ENCODE results near the gene DSE. TPM values are rescaled to one million over a fixed set of nuclear protein-coding genes. Genes with fewer than 3 reads are reported as not detected.

Gene DSE
- total RNA-seq, 1 donor from 2014 or later = 2.7 TPM

DNA sequence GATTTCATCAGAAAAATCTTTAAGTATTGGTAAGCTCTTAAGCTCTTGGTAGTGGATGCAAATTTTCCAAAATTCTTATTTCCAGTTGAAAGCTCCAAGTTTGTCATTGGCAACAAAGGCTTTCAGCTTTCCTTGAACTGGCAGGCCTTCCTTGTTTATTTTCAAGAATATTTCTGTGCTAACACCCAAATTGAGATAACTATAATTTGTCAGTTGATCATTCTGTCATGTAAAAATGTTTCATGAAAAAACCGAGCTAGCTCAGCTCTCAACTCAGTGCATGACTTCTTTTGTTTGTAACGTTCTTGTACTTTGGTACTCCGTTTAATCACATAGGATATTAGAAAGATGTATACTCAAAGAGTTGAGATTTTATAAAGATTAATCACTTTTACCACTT lies 51.5 kb downstream of the DSE start:
- no peak for DNase-seq
- H3K27me3 Mint-ChIP-seq = no peaks in the 10 kb centered on the region
- H3K4me3 Mint-ChIP-seq = no peak overlapping the region
- H3K27ac Mint-ChIP-seq = no peak overlapping the region
- H3K4me1 Mint-ChIP-seq = peaks cover 2% of the 10 kb centered on the region
- no peaks in the 10 kb centered on the region for H3K9me3 Mint-ChIP-seq
- intact Hi-C loops (cut with micrococcal nuclease) = no loop called here
- no peaks in the 10 kb centered on the region for H3K36me3 Mint-ChIP-seq (ENCODE audit: low read depth)

DNA sequence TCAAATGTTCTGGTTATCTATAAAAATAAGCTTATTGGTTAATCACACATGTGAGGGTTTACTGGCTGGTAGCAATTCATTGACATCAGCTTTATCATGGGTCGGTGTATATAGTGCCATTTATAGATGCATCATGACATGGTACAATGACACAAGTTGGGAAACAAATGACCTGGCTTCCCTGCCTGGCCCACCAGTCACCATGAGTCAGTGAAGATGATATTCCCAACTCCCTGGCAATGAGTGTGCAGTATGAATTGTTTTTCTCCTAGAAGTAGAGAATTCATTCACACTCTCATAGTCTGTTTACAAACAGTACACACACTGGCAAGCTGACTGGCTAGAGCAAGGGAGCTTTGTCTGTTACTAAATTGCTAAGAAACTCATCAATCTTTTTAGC lies 53.3 kb downstream of the DSE start:
- Mint-ChIP-seq H3K4me1 (no peaks in the 10 kb centered on the region), H3K4me3 (no peak overlapping the region), H3K27ac (no peak overlapping the region), H3K27me3 (no peaks in the 10 kb centered on the region), H3K9me3 (no peaks in the 10 kb centered on the region), H3K36me3 (ENCODE audit: low read depth) (no peaks in the 10 kb centered on the region)
- intact Hi-C loops (cut with micrococcal nuclease) = no loop called here
- DNase-seq = no peak

DNA sequence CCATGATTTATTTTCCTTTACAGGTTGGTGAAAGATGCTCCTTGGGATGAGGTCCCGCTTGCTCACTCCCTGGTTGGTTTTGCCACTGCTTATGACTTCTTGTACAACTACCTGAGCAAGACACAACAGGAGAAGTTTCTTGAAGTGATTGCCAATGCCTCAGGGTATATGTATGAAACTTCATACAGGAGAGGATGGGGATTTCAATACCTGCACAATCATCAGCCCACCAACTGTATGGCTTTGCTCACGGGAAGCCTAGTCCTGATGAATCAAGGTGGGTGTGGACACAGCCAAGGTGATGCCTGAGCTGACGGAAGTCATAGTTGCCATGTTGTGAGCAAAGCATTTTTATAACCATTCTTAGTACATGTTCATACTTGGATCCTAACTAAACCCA lies 55.8 kb downstream of the DSE start:
- peaks cover 1% of the 10 kb centered on the region for H3K27me3 Mint-ChIP-seq
- no peaks in the 10 kb centered on the region for H3K9me3 Mint-ChIP-seq
- intact Hi-C loops (cut with micrococcal nuclease) = no loop called here
- no peak overlapping the region for H3K27ac Mint-ChIP-seq
- H3K36me3 Mint-ChIP-seq (ENCODE audit: low read depth) = no peaks in the 10 kb centered on the region
- DNase-seq = no peak
- H3K4me3 Mint-ChIP-seq = no peak overlapping the region
- no peaks in the 10 kb centered on the region for H3K4me1 Mint-ChIP-seq

DNA sequence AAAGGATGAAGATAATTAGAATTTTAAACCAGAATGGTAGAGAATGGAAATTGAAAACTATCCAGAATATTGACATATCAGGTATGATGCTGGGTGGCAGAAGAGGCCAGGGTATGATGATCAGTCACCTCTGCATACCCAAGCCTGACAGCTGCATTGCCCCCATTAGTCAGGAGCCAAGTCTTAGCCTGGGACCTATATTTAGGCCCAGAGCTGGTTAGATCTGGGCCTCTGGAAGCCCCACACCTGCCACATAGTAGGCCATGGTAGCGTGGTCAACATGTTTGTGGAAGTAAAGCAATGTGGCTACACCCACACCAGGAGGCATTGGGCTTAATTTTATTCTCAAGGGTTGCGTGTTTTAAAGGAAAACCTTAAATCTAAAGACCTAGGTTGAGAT lies 58.4 kb downstream of the DSE start:
- Mint-ChIP-seq H3K27me3 (peaks cover 3% of the 10 kb centered on the region), H3K4me1 (no peaks in the 10 kb centered on the region), H3K27ac (no peak overlapping the region), H3K9me3 (no peaks in the 10 kb centered on the region), H3K4me3 (no peak overlapping the region), H3K36me3 (ENCODE audit: low read depth) (no peaks in the 10 kb centered on the region)
- no peak for DNase-seq
- intact Hi-C loops (cut with micrococcal nuclease) = no loop called here

DNA sequence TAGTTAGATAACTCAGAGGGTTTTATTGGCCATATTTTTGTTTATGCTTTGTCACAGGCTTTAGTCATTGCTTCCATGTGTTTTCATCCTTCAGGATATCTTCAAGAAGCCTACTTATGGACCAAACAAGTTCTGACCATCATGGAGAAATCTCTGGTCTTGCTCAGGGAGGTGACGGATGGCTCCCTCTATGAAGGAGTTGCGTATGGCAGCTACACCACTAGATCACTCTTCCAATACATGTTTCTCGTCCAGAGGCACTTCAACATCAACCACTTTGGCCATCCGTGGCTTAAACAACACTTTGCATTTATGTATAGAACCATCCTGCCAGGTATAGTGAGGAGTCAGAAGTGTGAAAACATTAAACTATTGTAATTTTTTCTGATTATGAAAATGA lies 60.1 kb downstream of the DSE start:
- no peaks in the 10 kb centered on the region for H3K4me1 Mint-ChIP-seq
- no peak overlapping the region for H3K27ac Mint-ChIP-seq
- H3K36me3 Mint-ChIP-seq (ENCODE audit: low read depth) = no peaks in the 10 kb centered on the region
- no peaks in the 10 kb centered on the region for H3K9me3 Mint-ChIP-seq
- peaks cover 6% of the 10 kb centered on the region for H3K27me3 Mint-ChIP-seq
- intact Hi-C loops (cut with micrococcal nuclease) = no loop called here
- DNase-seq = no peak
- no peak overlapping the region for H3K4me3 Mint-ChIP-seq

DNA sequence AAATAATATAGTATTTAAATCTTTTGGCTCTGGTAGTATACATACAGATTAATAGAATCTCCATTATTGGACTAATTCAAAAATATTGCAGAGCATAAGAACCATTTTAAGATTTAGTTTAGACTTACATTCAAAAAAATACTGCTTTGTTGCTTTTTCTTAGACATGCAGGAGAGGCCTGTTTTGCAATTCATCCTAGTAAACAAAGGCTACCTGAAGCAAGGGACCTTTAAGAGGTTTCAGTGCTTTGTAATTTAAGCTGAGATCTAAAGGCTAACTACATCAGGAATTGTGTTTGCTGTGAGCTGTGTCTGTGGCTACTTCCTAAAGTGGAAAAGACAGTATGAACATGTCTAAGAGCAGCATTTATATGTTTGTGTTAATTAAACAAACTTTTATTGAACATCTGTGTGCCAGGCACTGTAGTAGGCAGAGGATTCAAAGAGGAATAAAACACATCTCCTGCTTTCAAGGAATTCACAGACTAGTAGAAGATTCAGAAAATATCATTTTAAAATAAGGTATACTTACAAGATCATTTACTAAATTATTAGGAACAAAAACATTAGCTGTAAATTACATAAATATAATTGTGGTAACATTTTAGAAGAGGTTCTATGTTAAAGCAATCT lies 61.3 kb downstream of the DSE start:
- intact Hi-C loops (cut with micrococcal nuclease) = no loop called here
- Mint-ChIP-seq H3K4me1 (no peaks in the 10 kb centered on the region), H3K27ac (no peak overlapping the region), H3K36me3 (ENCODE audit: low read depth) (no peaks in the 10 kb centered on the region), H3K4me3 (no peak overlapping the region), H3K9me3 (no peaks in the 10 kb centered on the region), H3K27me3 (peaks cover 7% of the 10 kb centered on the region)
- DNase-seq = no peak

DNA sequence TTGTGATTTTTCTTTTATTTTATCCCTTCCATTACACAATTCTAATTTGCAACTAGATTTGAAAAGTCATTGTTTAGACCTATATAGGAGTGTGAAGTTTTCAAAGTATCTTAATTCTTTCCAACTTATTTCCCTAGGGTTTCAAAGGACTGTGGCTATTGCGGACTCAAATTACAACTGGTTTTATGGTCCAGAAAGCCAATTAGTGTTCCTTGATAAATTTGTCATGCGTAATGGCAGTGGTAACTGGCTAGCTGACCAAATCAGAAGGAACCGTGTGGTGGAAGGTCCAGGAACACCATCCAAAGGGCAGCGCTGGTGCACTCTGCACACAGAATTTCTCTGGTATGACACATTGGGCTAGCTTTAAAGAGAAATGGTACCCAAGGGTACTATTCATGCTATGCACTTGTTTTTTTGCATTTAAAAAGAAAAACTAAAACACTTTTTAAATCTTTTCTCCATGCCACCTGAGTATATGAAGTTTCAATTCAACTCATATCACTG lies 62.5 kb downstream of the DSE start:
- peaks cover 11% of the 10 kb centered on the region for H3K27me3 Mint-ChIP-seq
- H3K27ac Mint-ChIP-seq = no peak overlapping the region
- H3K9me3 Mint-ChIP-seq = no peaks in the 10 kb centered on the region
- H3K4me1 Mint-ChIP-seq = no peaks in the 10 kb centered on the region
- H3K36me3 Mint-ChIP-seq (ENCODE audit: low read depth) = no peaks in the 10 kb centered on the region
- DNase-seq = no peak
- H3K4me3 Mint-ChIP-seq = no peak overlapping the region
- intact Hi-C loops (cut with micrococcal nuclease) = no loop called here

DNA sequence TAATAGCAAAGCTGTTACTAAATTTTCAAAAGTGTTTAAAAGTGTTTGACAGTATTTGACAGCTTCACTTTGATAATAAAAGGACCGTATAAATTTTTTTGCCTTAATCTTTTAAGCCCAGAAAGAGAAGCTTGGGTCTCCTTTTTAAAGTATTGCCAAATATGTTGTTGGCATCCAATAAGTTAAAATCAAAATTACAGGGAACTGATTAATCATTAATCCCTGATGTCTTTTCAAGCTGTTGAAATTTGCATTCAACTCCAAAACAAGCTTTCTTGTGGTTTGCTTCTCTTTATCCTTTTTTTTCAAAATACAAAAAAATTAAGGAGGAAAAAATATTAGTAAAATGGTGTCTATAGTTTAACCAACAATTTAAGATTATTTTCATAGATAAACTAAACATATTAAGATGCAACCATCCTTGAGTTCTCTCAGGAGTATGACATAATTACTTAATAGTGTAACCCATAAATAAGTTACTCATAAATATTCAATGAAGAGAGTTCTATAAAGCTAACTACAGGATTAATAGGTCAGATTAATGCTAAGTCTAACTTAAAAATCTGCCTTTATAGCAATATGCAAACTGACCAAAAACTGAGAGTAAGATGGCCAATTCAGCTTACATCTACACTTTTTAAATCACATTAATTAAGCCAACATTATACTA lies 63.4 kb downstream of the DSE start:
- Mint-ChIP-seq H3K4me3 (no peak overlapping the region), H3K9me3 (no peaks in the 10 kb centered on the region), H3K36me3 (ENCODE audit: low read depth) (no peaks in the 10 kb centered on the region), H3K27me3 (peaks cover 17% of the 10 kb centered on the region), H3K27ac (no peak overlapping the region), H3K4me1 (no peaks in the 10 kb centered on the region)
- intact Hi-C loops (cut with micrococcal nuclease) = no loop called here
- DNase-seq = no peak

DNA sequence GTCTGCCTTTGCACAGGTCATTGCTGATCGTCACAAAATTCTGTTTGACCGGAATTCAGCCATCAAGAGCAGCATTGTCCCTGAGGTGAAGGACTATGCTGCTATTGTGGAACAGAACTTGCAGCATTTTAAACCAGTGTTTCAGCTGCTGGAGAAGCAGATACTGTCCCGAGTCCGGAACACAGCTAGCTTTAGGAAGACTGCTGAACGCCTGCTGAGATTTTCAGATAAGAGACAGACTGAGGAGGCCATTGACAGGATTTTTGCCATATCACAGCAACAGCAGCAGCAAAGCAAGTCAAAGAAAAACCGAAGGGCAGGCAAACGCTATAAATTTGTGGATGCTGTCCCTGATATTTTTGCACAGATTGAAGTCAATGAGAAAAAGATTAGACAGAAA lies 65.8 kb downstream of the DSE start:
- intact Hi-C loops (cut with micrococcal nuclease) = no loop called here
- Mint-ChIP-seq H3K4me1 (no peaks in the 10 kb centered on the region), H3K4me3 (no peak overlapping the region), H3K9me3 (no peaks in the 10 kb centered on the region), H3K27me3 (peaks cover 30% of the 10 kb centered on the region), H3K36me3 (ENCODE audit: low read depth) (no peaks in the 10 kb centered on the region), H3K27ac (no peak overlapping the region)
- DNase-seq = no peak

DNA sequence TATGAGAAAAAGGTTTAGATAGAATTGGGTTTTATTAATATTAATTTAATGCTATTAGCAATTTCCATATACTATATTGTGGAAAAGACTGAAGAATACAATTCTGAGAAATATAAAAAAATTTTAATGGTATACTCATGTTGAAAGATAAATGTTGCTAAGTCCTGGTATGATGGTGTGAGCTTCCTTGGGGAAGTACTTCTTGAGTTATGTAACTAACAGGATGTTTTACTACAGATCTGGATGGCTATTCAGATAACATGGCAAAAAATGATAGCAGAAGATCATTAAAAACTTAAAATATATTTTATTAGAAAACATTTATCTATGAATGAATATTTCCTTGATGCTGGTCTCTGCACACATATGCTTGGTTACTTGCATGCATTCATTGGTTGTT lies 66.9 kb downstream of the DSE start:
- Mint-ChIP-seq H3K9me3 (no peaks in the 10 kb centered on the region), H3K27ac (no peak overlapping the region), H3K36me3 (ENCODE audit: low read depth) (no peaks in the 10 kb centered on the region), H3K4me1 (no peaks in the 10 kb centered on the region), H3K27me3 (peaks cover 41% of the 10 kb centered on the region), H3K4me3 (no peak overlapping the region)
- DNase-seq = no peak
- intact Hi-C loops (cut with micrococcal nuclease) = no loop called here

DNA sequence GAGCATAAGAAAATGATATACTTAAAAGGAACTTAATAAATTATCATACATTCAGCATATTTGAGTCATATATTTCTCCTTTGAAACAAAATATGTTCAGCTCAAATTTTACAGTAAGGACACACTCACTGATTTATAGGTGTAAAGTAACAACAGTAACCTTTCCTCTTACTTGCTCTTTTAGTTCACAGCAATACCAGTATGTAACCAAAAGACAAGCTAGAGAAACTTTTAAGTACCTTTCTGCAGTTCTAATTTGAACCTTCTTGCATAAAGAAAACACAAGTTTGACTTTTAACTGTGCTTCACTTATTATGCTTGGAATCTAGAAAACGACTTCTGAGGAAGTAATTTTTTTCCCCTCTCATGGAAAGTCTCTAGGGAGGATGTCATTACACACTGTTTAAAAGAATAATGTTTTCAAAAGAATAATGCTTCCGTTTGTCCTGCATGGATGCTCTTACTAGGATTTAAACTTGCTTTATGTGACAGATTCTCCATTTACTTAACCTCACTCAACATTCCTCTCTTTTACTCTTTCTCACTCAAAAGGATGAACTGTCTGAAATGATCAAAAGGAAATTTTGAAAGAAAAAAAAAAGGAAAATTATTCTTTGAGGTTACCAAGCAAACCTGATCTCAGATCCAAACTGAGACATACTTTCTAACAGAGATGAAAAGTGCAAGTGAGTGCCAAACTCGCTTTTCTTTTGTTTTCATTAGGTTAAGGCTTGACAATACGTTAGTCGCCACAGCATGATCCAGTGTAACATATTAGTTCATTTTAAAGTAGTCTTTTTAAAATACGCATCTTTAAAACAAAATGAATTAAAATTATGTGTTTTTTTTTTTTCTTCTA lies 68.1 kb downstream of the DSE start:
- Mint-ChIP-seq H3K9me3 (no peaks in the 10 kb centered on the region), H3K4me3 (no peak overlapping the region), H3K36me3 (ENCODE audit: low read depth) (no peaks in the 10 kb centered on the region), H3K4me1 (no peaks in the 10 kb centered on the region), H3K27ac (no peak overlapping the region), H3K27me3 (peaks cover 41% of the 10 kb centered on the region)
- intact Hi-C loops (cut with micrococcal nuclease) = no loop called here
- no peak for DNase-seq

DNA sequence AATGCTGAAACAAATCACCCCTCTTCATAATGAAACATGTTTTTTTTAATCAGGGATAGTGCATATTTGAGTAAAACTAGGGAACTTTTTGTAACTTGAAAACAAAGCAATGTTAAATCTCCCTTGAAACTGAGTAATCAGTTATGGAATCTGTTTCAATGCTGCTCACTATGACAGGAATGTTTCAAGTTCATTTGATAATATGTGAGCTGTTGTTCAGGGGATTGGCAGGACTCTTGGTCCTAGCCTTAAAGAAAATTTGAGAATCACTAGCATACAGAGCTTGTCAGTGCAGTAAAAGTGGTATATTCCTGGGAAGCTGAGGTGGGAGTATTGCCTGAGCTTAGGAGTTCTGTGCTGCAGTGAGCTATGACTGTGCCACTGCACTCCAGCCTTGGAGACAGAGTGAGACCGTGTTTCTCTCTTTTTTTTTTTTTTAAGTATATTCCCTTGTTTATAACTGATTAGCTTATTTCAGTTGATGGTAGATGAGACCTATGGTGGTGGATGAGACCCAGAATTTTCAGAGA lies 68.8 kb downstream of the DSE start:
- Mint-ChIP-seq H3K9me3 (no peaks in the 10 kb centered on the region), H3K36me3 (ENCODE audit: low read depth) (no peaks in the 10 kb centered on the region), H3K4me3 (no peak overlapping the region), H3K27ac (no peak overlapping the region), H3K27me3 (peaks cover 41% of the 10 kb centered on the region), H3K4me1 (peaks cover 5% of the 10 kb centered on the region)
- intact Hi-C loops (cut with micrococcal nuclease) = loop anchor here (5.0 kb wide), 2 partner anchors 38 to 152 kb away; no protein-coding TSS in a partner anchor
- no peak for DNase-seq

DNA sequence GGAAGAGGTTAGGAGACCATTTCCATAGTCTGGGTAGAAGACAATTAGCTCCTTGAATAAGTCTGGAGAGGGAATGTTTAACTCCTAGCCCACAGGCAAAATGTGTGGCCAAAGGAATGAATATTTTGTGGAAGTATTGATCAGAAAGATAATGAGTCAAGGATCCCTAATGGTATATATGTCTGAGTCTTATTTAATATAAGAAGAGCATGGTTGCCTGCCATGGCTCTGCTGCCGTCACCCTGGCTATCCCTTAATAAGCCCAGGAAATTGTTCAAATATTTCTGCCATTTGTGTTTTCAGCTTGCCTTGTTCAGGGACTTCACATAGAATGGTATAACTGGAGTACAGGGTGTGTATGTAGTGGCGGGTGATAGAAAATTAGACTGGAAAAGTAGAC lies 72.4 kb downstream of the DSE start:
- Mint-ChIP-seq H3K4me3 (no peak overlapping the region), H3K27me3 (peaks cover 33% of the 10 kb centered on the region), H3K27ac (no peak overlapping the region), H3K36me3 (ENCODE audit: low read depth) (no peaks in the 10 kb centered on the region), H3K9me3 (no peaks in the 10 kb centered on the region), H3K4me1 (peaks cover 18% of the 10 kb centered on the region)
- intact Hi-C loops (cut with micrococcal nuclease) = loop anchor here (5.0 kb wide), 2 partner anchors 34 to 156 kb away; no protein-coding TSS in a partner anchor
- DNase-seq = no peak

DNA sequence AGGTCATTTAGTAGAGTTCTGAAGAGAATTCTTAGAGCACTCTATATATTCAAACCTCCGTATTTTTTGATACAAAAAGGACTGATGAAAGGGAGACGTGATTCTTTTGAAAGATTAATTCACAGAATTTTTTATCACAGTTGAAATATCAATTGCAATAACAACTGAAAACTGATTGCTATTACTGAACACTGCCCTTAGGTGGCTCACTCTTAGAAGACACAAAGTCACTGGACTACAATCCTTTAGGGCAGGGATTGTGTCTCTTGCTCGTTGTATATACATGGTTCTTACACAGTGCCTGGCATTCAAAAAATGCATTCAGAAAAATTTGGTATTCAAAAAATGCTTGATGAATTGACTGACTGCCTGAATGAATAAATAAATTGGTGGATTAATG lies 73.3 kb downstream of the DSE start:
- intact Hi-C loops (cut with micrococcal nuclease) = loop anchor here (1.0 to 5.0 kb wide), 3 partner anchors 33 to 157 kb away; no protein-coding TSS in a partner anchor
- no peaks in the 10 kb centered on the region for H3K9me3 Mint-ChIP-seq
- H3K36me3 Mint-ChIP-seq (ENCODE audit: low read depth) = no peaks in the 10 kb centered on the region
- H3K27ac Mint-ChIP-seq = no peak overlapping the region
- peaks cover 18% of the 10 kb centered on the region for H3K4me1 Mint-ChIP-seq
- peaks cover 27% of the 10 kb centered on the region for H3K27me3 Mint-ChIP-seq
- peak; percentile 63 for DNase-seq
- H3K4me3 Mint-ChIP-seq = no peak overlapping the region
